DND-41 (cell line): ENCODE data around the gene GP1BA.

Experiments used
- CTCF ChIP-seq: IDR thresholded peaks from 2 replicates; pipeline ENCODE4 v1.5.1; 2012; ENCODE audit warnings: borderline replicate concordance, low read length, moderate library complexity, mild to moderate bottlenecking; ENCODE audit not compliant: poor library complexity, severe bottlenecking; ENCODE audit errors: extremely low read depth
- EZH2 ChIP-seq: IDR thresholded peaks from 3 replicates; pipeline ENCODE4 v1.6.1; 2012; ENCODE audit warnings: borderline replicate concordance, low read depth, mild to moderate bottlenecking, moderate library complexity, low read length, inconsistent platforms; ENCODE audit not compliant: severe bottlenecking

- TF ChIP-seq CTCF, result no peak
- no peak for TF ChIP-seq EZH2
These were observed 30.9 kb upstream of the GP1BA start for GRCh38 chr17:4901108-4901647.
